ENCODE results near the gene LRRTM4. TPM values are rescaled to one million over a fixed set of nuclear protein-coding genes. Genes with fewer than 3 reads are reported as not detected.

The LRRTM4 gene
- total RNA-seq, 1 experiment from 2014 or later = 12.0 TPM

DNA sequence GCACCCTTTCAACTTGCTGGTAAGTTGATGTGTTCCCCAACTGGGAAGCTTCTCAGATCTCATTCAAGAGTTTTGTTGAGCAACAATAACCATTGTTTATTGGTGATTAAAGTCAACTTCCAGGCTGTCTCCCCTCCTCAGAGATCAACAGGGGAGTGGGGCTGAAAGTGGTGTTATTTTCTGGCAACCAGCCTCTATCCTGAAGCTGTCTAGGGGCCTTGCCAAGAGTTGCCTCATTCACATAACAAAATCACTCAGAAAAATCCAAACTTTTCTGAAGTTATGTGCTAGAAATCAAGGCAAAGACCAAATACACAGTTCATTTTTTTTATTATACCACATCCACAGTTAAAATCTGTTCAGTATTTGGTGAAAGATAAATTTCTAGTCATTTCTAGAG lies 788.4 kb downstream of the LRRTM4 start:
- H2BK20ac ChIP-seq (ENCODE audit: low read depth, low read length, poor library complexity, severe bottlenecking) = no peak overlapping the region
- H3K4me1 ChIP-seq (ENCODE audit: insufficient read depth, low read length) = no peaks in the 10 kb centered on the region; the same call in 1 of the 2 replicates
- H3K27ac ChIP-seq (ENCODE audit: insufficient read length, low read depth, low read length) = no peak overlapping the region
- DNase-seq = no peak
- H4K5ac ChIP-seq (ENCODE audit: insufficient read length, low read depth, low read length) = no peak overlapping the region
- no peak overlapping the region for H3K27ac Mint-ChIP-seq
- no peaks in the 10 kb centered on the region for H4K20me1 ChIP-seq (ENCODE audit: control insufficient read depth, insufficient read depth, insufficient read length)
- no peaks in the 10 kb centered on the region for H3K79me1 ChIP-seq (ENCODE audit: insufficient read depth, low read depth, low read length, poor library complexity, severe bottlenecking)
- no peak overlapping the region for H3K23ac ChIP-seq (ENCODE audit: insufficient read length, low read depth, low read length)
- H3K4me3 Mint-ChIP-seq = no peak overlapping the region
- H2AK5ac ChIP-seq (ENCODE audit: insufficient read length, low read length) = no peak overlapping the region
- TF ChIP-seq, protein P1, sequence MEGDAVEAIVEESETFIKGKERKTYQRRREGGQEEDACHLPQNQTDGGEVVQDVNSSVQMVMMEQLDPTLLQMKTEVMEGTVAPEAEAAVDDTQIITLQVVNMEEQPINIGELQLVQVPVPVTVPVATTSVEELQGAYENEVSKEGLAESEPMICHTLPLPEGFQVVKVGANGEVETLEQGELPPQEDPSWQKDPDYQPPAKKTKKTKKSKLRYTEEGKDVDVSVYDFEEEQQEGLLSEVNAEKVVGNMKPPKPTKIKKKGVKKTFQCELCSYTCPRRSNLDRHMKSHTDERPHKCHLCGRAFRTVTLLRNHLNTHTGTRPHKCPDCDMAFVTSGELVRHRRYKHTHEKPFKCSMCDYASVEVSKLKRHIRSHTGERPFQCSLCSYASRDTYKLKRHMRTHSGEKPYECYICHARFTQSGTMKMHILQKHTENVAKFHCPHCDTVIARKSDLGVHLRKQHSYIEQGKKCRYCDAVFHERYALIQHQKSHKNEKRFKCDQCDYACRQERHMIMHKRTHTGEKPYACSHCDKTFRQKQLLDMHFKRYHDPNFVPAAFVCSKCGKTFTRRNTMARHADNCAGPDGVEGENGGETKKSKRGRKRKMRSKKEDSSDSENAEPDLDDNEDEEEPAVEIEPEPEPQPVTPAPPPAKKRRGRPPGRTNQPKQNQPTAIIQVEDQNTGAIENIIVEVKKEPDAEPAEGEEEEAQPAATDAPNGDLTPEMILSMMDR (conservative IDR thresholded peaks at IDR 0.05) = no peak
- H3K23me2 ChIP-seq (ENCODE audit: insufficient read length, low read depth, low read length, poor library complexity, severe bottlenecking) = no peaks in the 10 kb centered on the region
- no peak overlapping the region for H3K18ac ChIP-seq (ENCODE audit: insufficient read length, low read depth, low read length)
- H3K56ac ChIP-seq (ENCODE audit: insufficient read length, low read depth, low read length) = no peak overlapping the region
- no peak overlapping the region for H2BK5ac ChIP-seq (ENCODE audit: insufficient read length, low read length)
- no peak overlapping the region for H2BK15ac ChIP-seq (ENCODE audit: low read depth, low read length)
- no peak overlapping the region for H4K91ac ChIP-seq (ENCODE audit: insufficient read length, low read depth, low read length)
- peaks cover 4 to 10% of the 10 kb centered on the region in 2 experiments for H3K9me3 Mint-ChIP-seq
- H3K9me3 ChIP-seq (ENCODE audit: control insufficient read depth, low read depth, low read length) = no peaks in the 10 kb centered on the region
- no peak overlapping the region for H2BK12ac ChIP-seq (ENCODE audit: insufficient read length, low read depth, low read length)
- no peak overlapping the region for H3K9ac ChIP-seq (ENCODE audit: extremely low read depth, insufficient read length, low read length)
- H3K14ac ChIP-seq (ENCODE audit: insufficient read depth, low read length) = no peak overlapping the region
- no peaks in the 10 kb centered on the region for H3K27me3 Mint-ChIP-seq (ENCODE audit: low read depth)
- no peak overlapping the region for H2BK120ac ChIP-seq (ENCODE audit: low read depth, low read length, poor library complexity, severe bottlenecking)
- H3K27me3 ChIP-seq (ENCODE audit: insufficient read depth, low read length) = no peaks in the 10 kb centered on the region
- H3K79me2 ChIP-seq (ENCODE audit: insufficient read depth, low read length) = no peaks in the 10 kb centered on the region
- H3K4me2 ChIP-seq (ENCODE audit: insufficient read depth, insufficient read length, low read length) = no peak overlapping the region
- H3K36me3 Mint-ChIP-seq (ENCODE audit: insufficient read depth in 1 of 3, low read depth in 3 of 3) = peaks cover 0 to 10% (median under 1%) of the 10 kb centered on the region in 3 experiments; a peak in 4 of 7 replicates
- H4K8ac ChIP-seq (replicated peaks; ENCODE audit: insufficient read length, low read depth, low read length) = no peak overlapping the region
- peaks cover 5 to 8% of the 10 kb centered on the region in 2 experiments for H3K4me1 Mint-ChIP-seq
- no peak overlapping the region for H2AFZ ChIP-seq (ENCODE audit: low read length)
- no peak overlapping the region for H3T11ph ChIP-seq (ENCODE audit: low read length)
- no peak overlapping the region for H3K4ac ChIP-seq (ENCODE audit: low read depth, low read length)
